ENCODE measurements around the gene MFGE8.

The MFGE8 gene

GRCh38 chr15:88863412-88863811 is 49.8 kb downstream of the MFGE8 start:
- H3K4me2 ChIP-seq (ENCODE audit: low read length) = no peak overlapping the region
- no peaks in the 10 kb centered on the region for H3K4me1 ChIP-seq
- no peaks in the 10 kb centered on the region for H3K9me3 ChIP-seq (ENCODE audit: control insufficient read depth, low read length)
- no peak overlapping the region for H3K27ac ChIP-seq
- no peak overlapping the region for H3K4me3 ChIP-seq (ENCODE audit: low read depth, low read length)
- H3K79me2 ChIP-seq = no peaks in the 10 kb centered on the region
- H3K36me3 ChIP-seq (ENCODE audit: control insufficient read depth, insufficient read depth, low read length) = no peaks in the 10 kb centered on the region
- H3K27me3 ChIP-seq (ENCODE audit: control insufficient read depth, insufficient read depth, low read length) = no peaks in the 10 kb centered on the region
- TF ChIP-seq CTCF (IDR thresholded peaks at IDR 0.05) = no peak
- H2AFZ ChIP-seq = no peak overlapping the region
- H3K9ac ChIP-seq = no peak overlapping the region

GRCh38 chr15:88860212-88860611 is 53.0 kb downstream of the MFGE8 start:
- H3K36me3 ChIP-seq (ENCODE audit: control insufficient read depth, insufficient read depth, low read length) = no peaks in the 10 kb centered on the region
- no peak overlapping the region for H2AFZ ChIP-seq
- no peaks in the 10 kb centered on the region for H3K9me3 ChIP-seq (ENCODE audit: control insufficient read depth, low read length)
- H3K79me2 ChIP-seq = no peaks in the 10 kb centered on the region
- no peaks in the 10 kb centered on the region for H3K4me1 ChIP-seq
- no peak overlapping the region for H3K4me3 ChIP-seq (ENCODE audit: low read depth, low read length)
- TF ChIP-seq CTCF (IDR thresholded peaks at IDR 0.05) = no peak
- no peak overlapping the region for H3K4me2 ChIP-seq (ENCODE audit: low read length)
- H3K27ac ChIP-seq = no peak overlapping the region
- no peak overlapping the region for H3K9ac ChIP-seq
- H3K27me3 ChIP-seq (ENCODE audit: control insufficient read depth, insufficient read depth, low read length) = no peaks in the 10 kb centered on the region

- Histone ChIP-seq H3K4me1 (no peaks in the 10 kb centered on the region), H3K27ac (no peak overlapping the region), H3K4me3 (ENCODE audit: low read depth, low read length) (no peak overlapping the region), H3K27me3 (ENCODE audit: control insufficient read depth, insufficient read depth, low read length) (no peaks in the 10 kb centered on the region), H3K79me2 (no peaks in the 10 kb centered on the region), H3K36me3 (ENCODE audit: control insufficient read depth, insufficient read depth, low read length) (no peaks in the 10 kb centered on the region), H3K4me2 (ENCODE audit: low read length) (no peak overlapping the region), H2AFZ (no peak overlapping the region), H3K9ac (no peak overlapping the region), H3K9me3 (ENCODE audit: control insufficient read depth, low read length) (no peaks in the 10 kb centered on the region)
- no peak for TF ChIP-seq CTCF (IDR thresholded peaks at IDR 0.05)
These were observed 53.6 kb downstream of the MFGE8 start for GRCh38 chr15:88859550-88859949.

GRCh38 chr15:88858934-88859333 is 54.2 kb downstream of the MFGE8 start:
- H3K79me2 ChIP-seq = no peaks in the 10 kb centered on the region
- no peaks in the 10 kb centered on the region for H3K4me1 ChIP-seq
- no peak for TF ChIP-seq CTCF (IDR thresholded peaks at IDR 0.05)
- H2AFZ ChIP-seq = no peak overlapping the region
- no peak overlapping the region for H3K4me2 ChIP-seq (ENCODE audit: low read length)
- H3K9me3 ChIP-seq (ENCODE audit: control insufficient read depth, low read length) = no peaks in the 10 kb centered on the region
- no peak overlapping the region for H3K27ac ChIP-seq
- H3K4me3 ChIP-seq (ENCODE audit: low read depth, low read length) = no peak overlapping the region
- H3K36me3 ChIP-seq (ENCODE audit: control insufficient read depth, insufficient read depth, low read length) = no peaks in the 10 kb centered on the region
- no peak overlapping the region for H3K9ac ChIP-seq
- H3K27me3 ChIP-seq (ENCODE audit: control insufficient read depth, insufficient read depth, low read length) = no peaks in the 10 kb centered on the region

GRCh38 chr15:88852476-88852875 is 60.7 kb downstream of the MFGE8 start:
- H3K4me1 ChIP-seq = no peaks in the 10 kb centered on the region
- no peak overlapping the region for H3K9ac ChIP-seq
- no peak for TF ChIP-seq CTCF (IDR thresholded peaks at IDR 0.05)
- no peak overlapping the region for H2AFZ ChIP-seq
- H3K79me2 ChIP-seq = no peaks in the 10 kb centered on the region
- H3K4me2 ChIP-seq (ENCODE audit: low read length) = no peak overlapping the region
- H3K27me3 ChIP-seq (ENCODE audit: control insufficient read depth, insufficient read depth, low read length) = no peaks in the 10 kb centered on the region
- no peaks in the 10 kb centered on the region for H3K9me3 ChIP-seq (ENCODE audit: control insufficient read depth, low read length)
- no peak overlapping the region for H3K27ac ChIP-seq
- H3K4me3 ChIP-seq (ENCODE audit: low read depth, low read length) = no peak overlapping the region
- H3K36me3 ChIP-seq (ENCODE audit: control insufficient read depth, insufficient read depth, low read length) = no peaks in the 10 kb centered on the region
